GM10266 (cell line): ENCODE results near the gene VEPH1.

Experiments
- DNase-seq: peaks from one replicate; pipeline ENCODE4 v3.0.0; 2012; ENCODE audit errors: extremely low spot score
- CTCF ChIP-seq: IDR thresholded peaks from 2 replicates; pipeline ENCODE4 v1.5.1; 2012; ENCODE audit warnings: mild to moderate bottlenecking, low read depth; ENCODE audit not compliant: control insufficient read depth, insufficient read depth; ENCODE audit errors: missing control alignments

VEPH1 gene

GRCh38 chr3:157393113-157393512, 110.1 kb downstream of the VEPH1 start:
- no peak for DNase-seq
- no peak for TF ChIP-seq CTCF

- no peak for DNase-seq
- no peak for TF ChIP-seq CTCF
Measured at GRCh38 chr3:157392104-157392503, 111.1 kb downstream of the VEPH1 start.

GRCh38 chr3:157390713-157391515, 112.3 kb downstream of the VEPH1 start:
- no peak for DNase-seq
- no peak for TF ChIP-seq CTCF

GRCh38 chr3:157388976-157389375, 114.2 kb downstream of the VEPH1 start:
- no peak for DNase-seq
- no peak for TF ChIP-seq CTCF

GRCh38 chr3:157387708-157388435, 115.3 kb downstream of the VEPH1 start:
- no peak for DNase-seq
- no peak for TF ChIP-seq CTCF

- no peak for DNase-seq
- TF ChIP-seq CTCF: no peak
Measured at GRCh38 chr3:157384491-157384890, 118.7 kb downstream of the VEPH1 start.

- no peak for DNase-seq
- TF ChIP-seq CTCF: no peak
Measured at GRCh38 chr3:157384031-157384430, 119.2 kb downstream of the VEPH1 start.
